ENCODE data around the gene DUSP3.

Gene DUSP3

DNA sequence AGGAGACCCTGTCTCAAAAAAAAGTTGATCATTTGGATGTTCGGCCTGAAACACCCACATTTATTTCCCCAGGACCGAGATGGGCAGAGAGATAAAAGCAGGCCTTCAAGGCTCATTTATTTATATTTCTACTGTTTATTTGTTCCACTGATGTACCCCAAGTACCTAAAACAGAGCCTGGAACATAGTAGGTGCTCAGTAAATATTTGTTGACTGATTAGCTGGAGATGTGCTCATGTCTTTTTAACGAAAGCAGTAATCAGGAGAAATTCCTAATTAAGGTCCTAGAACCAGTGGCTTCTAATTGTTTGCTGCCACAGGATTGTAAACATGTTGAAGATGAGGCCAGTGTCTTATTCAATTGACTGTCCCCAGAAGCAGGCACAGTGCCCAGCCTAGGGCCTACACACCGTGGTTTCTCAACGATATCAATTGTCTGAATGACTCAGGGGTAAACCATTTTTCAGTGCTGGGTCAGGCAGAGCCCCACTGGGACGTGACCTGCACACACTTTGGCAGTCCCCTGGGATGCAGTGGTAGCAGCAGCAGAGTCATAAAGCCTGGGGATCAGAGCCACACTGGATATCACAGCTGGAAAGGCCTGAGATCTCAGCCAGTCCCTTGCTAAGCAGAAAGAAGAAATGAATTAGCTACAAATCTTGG is 54.9 kb downstream of the DUSP3 start:
- DNase-seq: peak in 1 of 2 experiments; percentile 66

DNA sequence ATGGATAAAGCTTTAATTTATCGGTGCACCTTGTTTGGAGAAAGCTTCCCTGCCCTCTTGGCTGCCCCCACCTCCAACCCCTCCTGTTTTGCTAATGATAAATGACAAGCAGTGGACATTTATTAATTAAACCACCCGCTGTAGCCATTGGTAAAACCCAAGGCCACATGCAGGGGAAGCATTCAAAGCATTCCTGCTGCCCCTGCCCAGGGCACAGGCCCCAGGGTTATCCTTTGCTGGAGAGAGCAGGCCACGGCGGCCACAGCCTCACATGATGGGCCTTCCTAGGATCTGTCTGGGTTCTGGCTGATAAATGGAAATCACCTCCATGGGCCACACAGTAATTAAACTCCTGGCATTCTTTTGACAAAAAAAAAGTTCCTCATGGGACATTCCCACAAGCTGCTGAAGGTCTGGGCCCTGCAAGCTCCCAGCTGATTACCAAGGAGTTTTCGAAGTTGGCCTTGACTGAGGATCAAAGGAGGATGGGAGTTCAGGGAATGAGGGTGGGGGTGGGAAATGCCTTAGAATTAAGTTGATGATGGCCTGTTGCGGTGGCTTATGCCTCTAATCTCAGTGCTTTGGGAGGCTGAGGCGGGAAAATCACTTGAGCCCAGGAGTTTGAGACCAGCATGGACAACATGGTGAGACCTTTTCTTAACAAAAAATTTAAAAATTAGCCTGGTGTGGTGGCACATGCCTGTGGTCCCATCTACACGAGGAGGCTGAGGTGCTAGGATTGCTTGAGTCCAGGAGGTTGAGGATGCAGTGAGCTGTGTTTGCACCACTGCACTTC is 55.7 kb downstream of the DUSP3 start:
- DNase-seq: no peak

DNA sequence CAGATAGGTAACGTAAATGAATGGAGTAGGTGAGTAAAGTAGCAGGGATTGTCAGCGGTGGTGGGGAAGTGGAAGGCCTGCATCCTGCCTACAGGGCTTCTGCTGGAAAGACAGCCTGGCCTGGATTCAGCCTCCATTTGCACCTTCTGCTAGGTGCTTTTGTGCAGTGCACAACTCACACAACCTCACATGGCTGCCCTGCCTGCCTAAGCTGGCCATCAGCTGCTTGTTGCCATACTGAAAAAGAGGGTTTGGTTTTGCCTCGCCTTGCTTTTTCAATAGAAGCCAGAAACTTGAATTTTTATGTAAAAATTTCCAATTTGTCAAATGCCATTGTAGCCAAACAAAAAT is 56.5 kb downstream of the DUSP3 start:
- no peak for DNase-seq

DNA sequence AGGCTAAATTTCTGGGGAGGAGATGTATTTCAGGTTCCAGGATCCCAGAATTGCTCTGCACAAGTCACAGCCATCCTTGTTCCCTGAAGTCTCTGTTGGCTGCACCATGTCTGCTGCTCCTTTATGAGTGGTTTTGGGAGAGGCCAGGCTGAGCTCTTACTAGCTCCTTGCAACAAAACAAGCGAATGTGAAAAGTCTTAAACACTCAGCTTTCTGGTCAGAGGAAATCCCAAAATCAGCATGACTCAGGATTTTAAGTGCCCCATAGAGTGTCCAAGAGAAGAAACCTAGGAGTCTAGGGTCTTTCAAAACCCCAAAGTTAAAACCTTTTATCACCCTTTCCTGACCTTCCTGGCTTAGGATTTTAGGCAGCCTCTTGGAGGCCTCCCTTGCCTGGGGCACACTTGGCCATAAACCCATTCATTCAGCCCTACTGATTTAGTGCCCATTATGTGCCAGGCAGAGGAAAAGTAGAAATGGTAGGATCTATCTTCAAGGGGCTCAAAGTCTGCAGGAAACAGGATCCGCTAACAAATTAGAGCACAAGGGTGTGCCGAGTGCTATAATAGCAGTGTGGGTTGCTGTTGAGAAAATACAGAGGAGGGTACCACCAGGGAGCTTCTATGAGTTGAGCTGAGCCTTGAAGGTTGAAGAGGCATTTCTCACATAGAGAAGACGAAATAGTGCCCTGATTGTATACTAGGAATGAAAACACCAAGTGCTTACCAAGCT is 57.1 kb downstream of the DUSP3 start:
- no peak for DNase-seq

DNA sequence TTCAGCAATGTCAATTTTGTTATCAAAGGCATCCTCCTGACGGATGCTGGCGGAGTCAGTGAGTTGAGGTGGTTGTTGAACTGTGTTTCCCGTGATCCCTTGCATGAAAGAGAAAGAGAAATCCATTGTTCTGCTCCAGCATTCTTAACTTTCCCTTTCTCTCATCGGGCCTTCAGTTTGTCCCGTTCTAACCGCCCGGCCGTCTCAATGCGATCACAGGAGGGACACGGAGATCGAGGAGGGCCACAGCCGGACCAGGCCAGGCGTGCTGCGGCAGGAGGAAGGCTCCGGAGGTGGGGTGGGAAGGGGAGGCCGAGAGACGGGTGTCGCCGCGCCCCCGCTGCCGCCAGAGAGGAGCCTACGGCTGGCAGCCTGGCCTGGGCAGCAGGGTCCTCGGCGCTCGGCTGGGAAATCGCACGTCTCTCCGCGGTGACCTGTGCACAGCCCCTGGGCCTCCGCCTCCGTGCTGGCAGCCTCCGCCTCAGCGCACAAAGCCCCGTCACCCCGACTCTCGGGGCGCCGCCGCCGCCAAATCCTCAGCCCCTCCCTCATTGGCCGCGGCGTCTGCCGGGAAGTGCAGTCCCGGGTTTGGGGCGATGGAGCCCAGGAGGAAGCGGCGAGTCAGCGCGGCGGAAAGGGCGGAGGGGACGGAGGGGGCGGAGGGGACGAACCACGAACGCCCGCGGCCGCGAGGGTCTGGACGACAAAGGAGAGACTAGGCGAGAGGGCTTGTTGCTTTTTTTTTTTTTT is 58.3 kb downstream of the DUSP3 start:
- peak in 1 of 2 experiments; percentile 54 for DNase-seq

DNA sequence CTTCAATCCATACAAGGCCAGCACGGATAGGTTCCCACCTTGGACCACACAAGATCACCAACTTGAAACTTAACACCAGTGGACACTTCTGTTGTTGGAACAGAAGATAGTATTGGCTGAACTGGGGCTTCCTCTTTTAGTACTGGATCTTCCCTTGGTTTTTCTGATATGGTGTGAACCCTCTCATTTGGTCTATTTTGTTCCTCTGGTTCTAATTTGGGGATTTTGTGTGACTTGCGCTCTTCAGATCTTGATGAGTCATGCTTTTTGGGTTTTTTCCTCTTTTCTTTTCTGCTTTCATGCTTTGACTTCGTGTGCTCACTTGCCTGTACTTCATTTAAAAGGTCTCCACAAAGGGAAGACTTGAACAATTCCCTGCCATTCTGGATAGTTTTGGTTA is 59.2 kb downstream of the DUSP3 start:
- no peak for DNase-seq

DNA sequence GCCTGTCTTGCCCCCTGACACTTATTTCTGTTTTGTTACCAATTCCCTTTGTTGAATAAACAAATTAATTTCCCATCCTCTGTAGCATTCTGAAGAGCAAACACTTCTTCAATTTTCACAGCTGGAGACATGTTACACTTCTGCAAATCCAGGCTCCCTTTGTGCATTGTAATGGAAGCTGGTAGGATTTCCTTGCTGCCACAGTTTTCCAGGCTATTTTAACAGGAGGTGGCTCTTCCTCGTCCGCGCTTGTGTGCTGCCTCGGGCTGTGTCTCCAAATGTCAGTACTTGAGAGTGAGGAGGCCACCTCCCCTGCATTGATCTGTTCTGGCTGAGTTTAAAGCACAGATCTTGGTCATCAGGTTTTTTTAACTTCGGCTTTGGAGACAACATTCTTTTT is 60.2 kb downstream of the DUSP3 start:
- DNase-seq: no peak

DNA sequence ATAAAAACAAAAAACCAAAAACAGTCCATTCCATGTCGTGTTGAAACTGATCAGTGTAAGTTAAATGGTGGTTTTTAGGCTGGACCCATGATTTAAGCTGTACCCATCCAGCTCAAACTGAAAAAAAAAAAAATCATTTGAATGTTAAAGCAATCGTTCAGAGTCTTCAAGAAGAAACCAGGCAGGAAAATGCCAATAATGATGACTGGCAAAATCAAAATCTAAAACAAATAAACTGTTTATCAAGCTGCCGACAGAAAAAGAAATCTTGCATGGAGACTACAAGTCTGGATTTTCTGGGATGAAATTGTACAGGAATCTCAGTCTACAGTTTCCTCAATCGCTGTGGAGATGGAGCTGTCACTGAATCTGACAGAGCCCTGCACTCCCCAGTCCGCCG is 60.9 kb downstream of the DUSP3 start:
- no peak for DNase-seq

Data from SW 1271 (cell line).